K562 (cell line): ENCODE data around the gene LY6G6F. TPM values are rescaled to one million over a fixed set of nuclear protein-coding genes. Genes with fewer than 3 reads are reported as not detected.

ENCODE experiments used
- BCOR ChIP-seq: fragments of 450-650 bp; IDR thresholded peaks from 2 replicates; pipeline ENCODE4 v1.6.1; 2016
- DACH1 ChIP-seq: fragments of 450-650 bp; IDR thresholded peaks from 2 replicates; pipeline ENCODE4 v1.6.1; 2018; ENCODE audit not compliant: partially characterized antibody
- E2F3 ChIP-seq: fragments of 250-450 bp; sonication (Bioruptor Pico); IDR thresholded peaks from 2 replicates; pipeline ENCODE4 v1.4.0; 2020; ENCODE audit warnings: mild to moderate bottlenecking
- E2F4 ChIP-seq: sonication (generic); formaldehyde crosslinking; IDR thresholded peaks from 2 replicates; pipeline ENCODE4 v1.8.0; 2022; ENCODE audit warnings: mild to moderate bottlenecking, low read depth, missing genetic modification reagents
- ELF2 ChIP-seq: fragments of 250-450 bp; sonication (Bioruptor Pico); IDR thresholded peaks from 2 replicates; pipeline ENCODE4 v1.5.0; 2021; ENCODE audit warnings: mild to moderate bottlenecking
- GATA2 ChIP-seq: sonication (generic); formaldehyde crosslinking; IDR thresholded peaks from 2 replicates; pipeline ENCODE4 v1.4.0; 2020; ENCODE audit warnings: mild to moderate bottlenecking, missing genetic modification reagents
- MLX ChIP-seq, 2 experiments: fragments of 450-650 bp in 1 of 2; sonication (generic) in 1 of 2; formaldehyde crosslinking; conservative IDR thresholded peaks; 2 replicates each; pipeline versions ENCODE4 v1.4.0 to v1.8.1; 2020 to 2022; ENCODE audit warnings: mild to moderate bottlenecking in 1 of 2, missing genetic modification reagents in 1 of 2
- NFYB ChIP-seq: IDR thresholded peaks from 2 replicates; pipeline ENCODE4 v1.6.1; 2011; ENCODE audit warnings: mild to moderate bottlenecking, moderate library complexity; ENCODE audit not compliant: insufficient read length; ENCODE audit errors: extremely low read depth
- PHF20 ChIP-seq: fragments of 450-650 bp; IDR thresholded peaks from 2 replicates; pipeline ENCODE4 v1.6.1; 2018; ENCODE audit not compliant: partially characterized antibody
- RBM39 ChIP-seq: fragments of 200-400 bp; formaldehyde crosslinking; optimal IDR thresholded peaks from 2 replicates; pipeline ENCODE3; 2018; ENCODE audit warnings: low read depth, low read length
- SLC30A9 ChIP-seq: fragments of 250-450 bp; sonication (Bioruptor Pico); IDR thresholded peaks from 2 replicates; pipeline ENCODE4 v1.8.0; 2022; ENCODE audit warnings: mild to moderate bottlenecking, moderate library complexity
- TAF9B ChIP-seq: fragments of 450-650 bp; IDR thresholded peaks from 2 replicates; pipeline ENCODE4 v1.6.1; 2018; ENCODE audit warnings: mild to moderate bottlenecking; ENCODE audit not compliant: partially characterized antibody
- TEAD1 ChIP-seq, 2 experiments: fragments of 450-650 bp in 1 of 2; sonication (generic) in 1 of 2; formaldehyde crosslinking; IDR thresholded peaks; 2 replicates each; pipeline versions ENCODE4 v1.4.0 to v1.8.0; 2020 to 2022; ENCODE audit warnings: mild to moderate bottlenecking in 2 of 2, missing genetic modification reagents in 1 of 2
- THRAP3 ChIP-seq: fragments of 450-650 bp; IDR thresholded peaks from 2 replicates; pipeline ENCODE4 v1.6.1; 2016; ENCODE audit warnings: mild to moderate bottlenecking, inconsistent platforms, borderline replicate concordance
- UBTF ChIP-seq, 2 experiments: IDR thresholded peaks; 2 replicates each; pipeline ENCODE4 v1.6.1; 2012; ENCODE audit warnings: improper control_type of control experiment in 2 of 2, low read depth in 2 of 2, low read length in 2 of 2, borderline replicate concordance in 1 of 2
- ZBTB12 ChIP-seq: fragments of 250-450 bp; sonication (Bioruptor Pico); IDR thresholded peaks from 2 replicates; pipeline ENCODE4 v1.4.0; 2020
- ZBTB43 ChIP-seq: sonication (generic); formaldehyde crosslinking; IDR thresholded peaks from 2 replicates; pipeline ENCODE4 v1.8.0; 2023; ENCODE audit warnings: mild to moderate bottlenecking, missing genetic modification reagents
- ZNF134 ChIP-seq: fragments of 250-450 bp; sonication (Bioruptor Pico); conservative IDR thresholded peaks from 2 replicates; pipeline ENCODE4 v1.4.0; 2020
- ZNF217 ChIP-seq: sonication (generic); formaldehyde crosslinking; IDR thresholded peaks from 2 replicates; pipeline ENCODE4 v1.8.0; 2022; ENCODE audit warnings: mild to moderate bottlenecking, missing genetic modification reagents
- ZNF384 ChIP-seq: IDR thresholded peaks from 2 replicates; pipeline ENCODE4 v1.6.1; 2012; ENCODE audit warnings: low read depth, low read length, improper control_type of control experiment
- ZNF79 ChIP-seq: fragments of 250-450 bp; sonication (Bioruptor Pico); IDR thresholded peaks from 2 replicates; pipeline ENCODE4 v1.4.0; 2020; ENCODE audit warnings: low read depth, mild to moderate bottlenecking, moderate library complexity
- polyA plus RNA-seq, 8 experiments: library from polyadenylated mRNA; depleted of rRNA in 4 of 8; stranded (reverse) in 5 of 8; unstranded in 3 of 8; fragments of >200 nt; fragmentation: Nextera tagmentation in 2 of 8; fragmentation: Illumina TruSeq in 1 of 8; extraction: Ambion mirVana in 2 of 8; extraction: Trizol in 1 of 8; gene quantifications; 2 replicates each; pipeline versions ENCODE4 v1.2.1 to v1.2.3, GENCODE V29; 2011 to 2014; ENCODE audit warnings: inconsistent platforms in 1 of 8, missing spikeins in 1 of 8
- total RNA-seq, 7 experiments: library from RNA; depleted of rRNA in 6 of 7; stranded (reverse); fragments of >200 nt in 6 of 7; fragmentation: Illumina TruSeq in 2 of 7; extraction: Trizol in 2 of 7; gene quantifications; 2 replicates each; pipeline versions ENCODE4 v1.2.1 to v1.2.3, GENCODE V29; 2011 to 2021; ENCODE audit warnings: low replicate concordance in 1 of 7

LY6G6F gene
- total and polyA plus RNA-seq, 9 of the 15 experiments (the other 6 are each of a cell fraction or from before 2014, with no cell fraction given) = 0.14 to 0.50 (median 0.28) TPM; not detected in 2

- TF ChIP-seq ZBTB12 (CRISPR knock-in tag) (peak; percentile 54; the same call in 1 of the 2 replicates), RBM39 (no peak), THRAP3 (no peak), SLC30A9 (CRISPR knock-in tag) (no peak), GATA2 (no peak), UBTF (IDR thresholded peaks at IDR 0.05; ENCODE audit: borderline replicate concordance in 1 of 2, low read depth in 2 of 2, low read length in 2 of 2) (no peak), TAF9B (no peak), ZNF217 (no peak), E2F4 (0 out of 2 replicates have a peak, but pooled peaks have one; percentile 40), PHF20 (no peak), BCOR (no peak), ZNF384 (no peak), DACH1 (no peak), MLX (CRISPR knock-in tag; conservative IDR thresholded peaks at IDR 0.05) (peak in 1 of 2 experiments; percentile 47; a peak in 2 of 4 replicates), E2F3 (CRISPR knock-in tag) (no peak), ZNF134 (CRISPR knock-in tag) (no peak), TEAD1 (CRISPR knock-in tag; IDR thresholded peaks at IDR 0.05) (no peak), NFYB (no peak), ZNF79 (CRISPR knock-in tag) (no peak), ZBTB43 (CRISPR knock-in tag) (no peak), ELF2 (CRISPR knock-in tag) (peak; percentile 56; the same call in 1 of the 2 replicates)
Observed at GRCh38 chr6:31727034-31727716, 20.5 kb downstream of the LY6G6F start (continued).
